Measurements from ENCODE around the gene TTC28.
A peak's percentile ranks its signal among the peaks of the same experiment; 100 is the strongest.
"Not testable (repeated sequence)": the region's sequence is repeated elsewhere in the genome, so short reads cannot be mapped to it uniquely, and the experiment has no call there.

The TTC28 gene

GRCh38 chr22:28075358-28075981, 604.2 kb downstream of the TTC28 start:
- no peak for DNase-seq

- DNase-seq, result no peak
Observed at GRCh38 chr22:28074526-28074925, 605.1 kb downstream of the TTC28 start.

DNA sequence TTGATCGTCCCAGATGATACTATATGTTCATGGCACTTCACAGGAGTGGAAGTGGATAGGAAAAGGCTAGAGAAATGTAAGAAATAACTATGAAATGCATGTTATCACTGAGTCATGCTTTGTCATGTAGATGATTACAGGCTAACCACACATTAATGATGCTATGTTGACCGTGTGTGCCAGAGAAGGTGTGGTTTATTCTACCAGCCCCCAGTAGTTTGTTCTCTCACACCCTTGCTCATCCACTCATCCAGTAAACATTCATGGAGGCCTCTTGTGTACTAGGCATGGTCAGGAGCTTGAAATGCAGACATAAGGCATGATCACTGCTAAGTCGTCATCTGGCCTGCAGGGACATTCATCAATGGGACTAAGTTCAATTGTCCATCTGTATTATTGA, 607.6 kb downstream of the TTC28 start:
- DNase-seq, result no peak

DNA sequence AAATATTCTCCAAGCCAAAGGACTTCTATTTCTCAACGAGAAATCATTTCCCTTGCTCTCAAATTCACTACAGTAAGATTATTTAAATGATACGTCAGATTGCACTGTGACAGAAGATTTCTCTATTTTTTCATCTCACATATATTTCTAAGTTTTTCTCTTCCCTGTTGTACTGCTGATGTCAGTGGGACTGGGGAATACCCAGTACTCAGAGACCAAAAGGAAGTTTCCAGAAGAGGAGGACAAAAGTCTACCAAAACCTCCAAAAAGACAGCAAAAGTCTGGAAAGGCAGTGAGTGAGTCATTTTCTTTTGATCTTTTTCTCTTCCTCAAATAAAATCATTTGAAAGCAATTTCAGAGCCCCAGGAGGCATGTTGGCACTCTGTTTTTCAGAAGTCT, 610.8 kb downstream of the TTC28 start:
- no peak for DNase-seq

- DNase-seq, result no peak
Observed at GRCh38 chr22:28064920-28065319, 614.7 kb downstream of the TTC28 start.

DNA sequence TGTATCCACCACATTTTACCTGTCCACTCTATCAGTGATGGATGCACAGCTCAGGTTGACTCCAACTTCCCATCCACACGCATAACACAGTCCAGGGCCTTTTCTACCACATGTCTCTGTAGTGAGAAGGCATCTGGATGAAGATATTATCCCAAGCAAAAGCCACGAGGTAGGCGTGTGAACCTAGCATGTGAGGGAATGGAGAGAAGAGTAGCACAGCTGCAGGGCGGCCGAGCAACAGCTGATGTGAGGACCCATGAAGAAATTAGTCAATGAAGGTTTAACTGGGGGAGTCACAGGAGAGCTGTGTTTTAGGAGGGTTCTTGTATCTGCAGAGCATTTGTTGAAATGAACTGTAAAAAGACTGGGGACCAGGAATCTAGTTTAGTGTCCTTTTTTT, 616.0 kb downstream of the TTC28 start:
- no peak for DNase-seq

- not testable (repeated sequence) for DNase-seq
Observed at GRCh38 chr22:28060594-28060993, 619.0 kb downstream of the TTC28 start.

DNA sequence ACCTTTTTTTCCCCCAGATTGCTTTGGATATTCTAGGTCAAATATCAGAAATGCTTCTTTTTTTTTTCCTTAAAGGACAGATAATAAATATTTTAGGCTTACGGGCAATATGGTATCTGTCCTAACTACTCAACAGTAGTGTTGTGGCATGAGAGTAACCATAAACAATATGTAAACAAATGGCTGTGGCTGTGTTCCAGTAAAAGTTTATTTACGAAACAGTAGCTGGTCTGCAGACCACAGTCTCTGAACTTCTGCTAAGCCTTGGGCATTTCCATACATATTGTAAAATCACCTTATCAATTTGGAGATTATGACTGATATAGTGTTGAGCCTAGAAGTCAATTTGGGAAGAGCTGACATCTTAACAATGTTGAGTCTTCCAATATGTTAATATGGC, 621.6 kb downstream of the TTC28 start:
- no peak for DNase-seq

DNA sequence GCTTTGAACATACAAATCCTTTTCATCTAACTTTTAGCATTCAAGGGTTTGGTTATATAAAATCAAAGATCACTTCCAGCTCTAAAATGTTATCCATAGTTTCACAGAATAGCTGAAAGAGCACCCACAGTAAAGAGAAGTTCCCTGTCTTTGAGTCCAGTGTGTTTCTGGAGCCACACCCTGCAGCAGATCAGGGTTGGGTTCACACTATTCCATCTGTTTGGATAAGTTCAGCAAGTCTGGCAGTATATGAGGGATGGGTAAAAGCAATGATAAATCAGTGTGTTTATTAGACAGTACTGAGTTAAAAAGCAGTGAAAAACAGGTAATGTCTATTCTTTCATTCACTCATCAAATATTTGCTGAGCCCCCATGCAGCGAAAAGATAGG, 624.8 kb downstream of the TTC28 start:
- DNase-seq, result no peak

- no peak for DNase-seq
Observed at GRCh38 chr22:28053896-28054818, 625.5 kb downstream of the TTC28 start.

DNA sequence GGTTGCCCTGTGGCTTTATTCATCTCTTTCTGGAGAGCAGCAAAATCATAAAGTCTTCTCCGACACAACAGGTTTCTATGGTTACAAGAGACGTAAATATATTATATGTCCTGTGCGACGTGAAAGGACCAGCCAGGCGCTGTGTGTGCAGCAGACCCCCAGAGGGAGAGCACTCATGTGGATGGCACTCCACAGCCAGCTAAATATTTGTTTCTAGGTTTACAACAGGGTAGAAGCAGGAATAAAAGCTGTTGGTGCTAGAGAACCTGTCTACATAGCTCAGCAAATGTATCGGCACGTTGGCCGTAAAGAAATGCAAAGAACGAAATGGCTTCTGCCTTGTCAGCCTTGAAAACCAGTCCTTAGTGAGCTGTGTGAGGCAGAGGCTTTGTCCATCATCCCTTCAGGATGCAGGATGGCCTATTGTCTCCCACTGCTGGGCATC, 626.8 kb downstream of the TTC28 start:
- DNase-seq, result no peak

GRCh38 chr22:28051787-28052356, 627.8 kb downstream of the TTC28 start:
- peak; percentile 17 for DNase-seq

DNA sequence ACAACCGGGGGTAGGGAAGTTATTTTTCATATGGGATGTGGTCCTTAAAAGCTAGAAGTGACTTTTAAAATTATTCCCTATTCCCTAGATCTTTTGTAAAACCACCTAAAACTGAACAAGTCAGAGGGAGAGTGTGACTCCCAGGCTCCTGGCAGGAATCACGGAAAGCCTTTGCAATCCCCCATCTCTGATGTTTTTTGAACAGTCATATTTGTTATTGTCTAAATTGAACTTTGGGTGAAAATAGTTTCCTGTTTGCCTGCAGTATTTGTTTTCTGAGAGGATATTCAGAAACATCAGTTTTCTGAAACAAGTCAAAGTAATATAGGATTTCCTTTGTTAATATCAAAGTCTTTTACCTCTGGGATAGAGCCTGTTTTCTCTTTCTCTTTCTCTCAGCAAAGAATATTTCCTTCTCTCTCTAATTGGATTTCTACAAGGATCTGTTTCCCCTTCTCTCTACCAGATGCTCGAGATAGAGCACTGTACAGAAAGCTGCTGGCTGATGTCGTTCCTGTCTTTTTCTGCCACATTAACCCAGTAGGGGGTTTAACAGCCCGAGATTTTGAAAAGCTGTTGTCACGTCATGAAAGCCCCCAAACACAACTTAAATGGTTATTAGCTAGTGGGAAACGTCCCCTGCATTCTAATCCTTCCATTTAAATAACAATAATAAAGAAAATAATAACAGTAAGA, 628.4 kb downstream of the TTC28 start:
- no peak for DNase-seq

DNA sequence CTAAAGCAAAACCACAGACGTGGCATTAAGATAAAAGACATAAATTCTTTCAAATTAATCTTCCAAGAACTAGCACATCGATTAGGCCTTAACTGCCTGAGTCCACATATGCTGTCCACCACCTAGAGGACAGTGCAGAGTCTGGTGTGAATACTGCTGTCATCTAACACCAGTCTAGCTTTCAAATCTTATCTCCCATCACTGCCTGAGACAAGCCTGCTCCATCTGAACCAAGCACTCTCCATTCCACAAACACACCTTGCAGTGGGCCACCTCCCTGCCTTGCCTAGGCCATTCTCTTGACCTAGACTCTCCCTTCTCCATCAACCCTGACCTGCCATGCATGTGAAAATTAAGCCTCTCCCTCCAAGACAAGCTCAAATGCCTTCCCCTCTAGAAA, 631.1 kb downstream of the TTC28 start:
- no peak for DNase-seq

DNA sequence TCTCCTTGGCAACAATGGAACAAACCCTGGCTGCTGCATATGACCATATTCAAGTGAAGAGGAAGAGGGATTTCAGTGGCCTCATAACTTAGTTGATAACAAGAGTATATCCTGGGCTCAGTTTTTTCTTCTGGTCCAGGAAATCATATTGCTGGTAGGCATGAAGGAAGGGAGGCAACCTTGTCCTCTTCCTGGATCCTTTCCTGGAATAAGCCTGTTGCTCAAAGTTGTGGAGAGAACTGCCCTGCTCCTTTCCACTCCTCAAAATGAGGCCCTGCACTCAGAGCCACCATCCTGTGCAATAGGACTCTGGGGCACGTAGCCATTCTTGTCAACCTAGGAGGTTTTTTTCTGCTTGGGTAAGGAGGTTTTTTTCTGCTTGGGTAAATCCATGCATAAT, 631.9 kb downstream of the TTC28 start:
- no peak for DNase-seq

DNA sequence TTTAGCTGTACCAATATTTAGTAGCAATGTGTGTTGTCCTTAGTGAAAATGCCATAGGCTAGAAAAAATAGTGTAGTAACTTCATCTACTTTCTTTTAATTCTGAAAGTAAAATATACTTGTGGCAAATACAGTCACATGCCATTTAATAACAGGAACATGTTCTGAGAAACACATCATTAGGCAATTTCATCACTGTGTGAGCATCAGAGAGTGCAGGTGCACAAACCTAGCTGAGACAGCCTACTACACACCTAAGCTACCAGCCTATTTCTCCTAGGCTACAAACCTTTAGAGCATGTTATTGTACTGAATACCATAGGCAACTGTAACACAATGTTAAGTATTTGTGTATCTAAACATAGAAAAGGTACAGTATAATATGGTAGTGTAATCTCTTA, 633.5 kb downstream of the TTC28 start:
- no peak for DNase-seq

DNA sequence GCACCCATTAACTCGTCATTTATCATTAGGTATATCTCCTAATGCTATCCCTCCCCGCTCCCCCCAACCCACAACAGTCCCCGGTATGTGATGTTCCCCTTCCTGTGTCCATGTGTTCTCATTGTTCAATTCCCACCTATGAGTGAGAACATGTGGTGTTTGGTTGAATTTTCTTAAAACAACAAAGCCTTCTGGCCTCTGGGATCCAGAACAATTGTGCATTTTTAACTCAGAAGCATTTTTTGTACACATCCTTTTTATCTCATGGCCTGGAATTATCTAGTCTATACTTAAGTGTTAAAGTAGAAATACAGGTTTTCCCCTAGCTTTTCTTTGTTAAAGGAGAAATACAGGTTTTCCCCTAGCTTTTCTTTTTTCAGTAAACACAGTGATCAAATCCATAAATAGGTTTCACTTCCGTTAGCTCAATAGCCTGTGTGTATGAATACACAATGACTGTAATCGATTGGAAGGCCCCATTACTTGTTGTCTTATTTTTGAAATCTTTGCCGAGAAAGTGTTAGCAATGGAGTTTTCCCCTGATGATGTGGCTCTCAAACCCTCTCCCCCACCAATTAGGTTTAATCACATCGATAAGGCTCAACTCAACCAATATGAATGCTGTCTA, 635.0 kb downstream of the TTC28 start:
- DNase-seq, result no peak

GRCh38 chr22:28043266-28043665, 636.4 kb downstream of the TTC28 start:
- DNase-seq, result no peak

- no peak for DNase-seq
Observed at GRCh38 chr22:28034760-28035401, 644.8 kb downstream of the TTC28 start.

DNA sequence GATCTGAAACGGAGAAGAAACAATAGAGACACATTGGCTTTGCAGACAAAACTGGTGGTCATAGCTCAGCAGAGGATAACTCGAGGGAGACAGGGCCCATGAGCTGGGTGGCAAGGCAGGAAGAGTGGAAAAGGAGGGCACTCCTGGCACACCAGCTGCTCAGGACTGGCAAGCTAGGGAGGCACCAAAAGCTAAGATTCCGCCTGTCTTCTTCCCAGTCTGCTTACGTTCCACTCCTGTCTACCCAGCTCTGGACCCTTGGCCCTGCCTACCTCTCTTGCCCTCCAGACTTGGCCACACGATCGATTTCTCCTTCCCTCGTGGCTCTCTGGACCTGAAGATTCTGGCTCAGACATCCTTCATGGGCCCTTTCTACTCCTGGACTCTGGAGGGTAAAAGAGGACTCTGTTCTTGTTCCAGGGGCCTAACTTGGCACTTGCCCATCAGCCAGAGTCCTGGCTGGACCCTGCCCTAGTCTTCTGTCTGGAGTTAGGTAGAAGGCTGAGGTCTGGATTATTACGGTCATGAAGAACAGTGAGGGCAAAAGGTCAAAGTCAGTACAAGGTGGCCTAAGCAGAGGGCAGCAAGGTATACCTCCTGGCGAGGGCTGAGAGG, 645.4 kb downstream of the TTC28 start:
- DNase-seq, result no peak

GRCh38 chr22:28032861-28033260, 646.8 kb downstream of the TTC28 start:
- no peak for DNase-seq

GRCh38 chr22:28031383-28031922, 648.2 kb downstream of the TTC28 start:
- DNase-seq, result no peak

Measured in stimulated activated CD4-positive, alpha-beta T cell treated with anti-CD3 and anti-CD28 coated beads, Interleukin-4, amount 100 ng/mL, for 24 hours (primary cell).